ENCODE data around the gene HACD1.

HACD1 gene, protein sequence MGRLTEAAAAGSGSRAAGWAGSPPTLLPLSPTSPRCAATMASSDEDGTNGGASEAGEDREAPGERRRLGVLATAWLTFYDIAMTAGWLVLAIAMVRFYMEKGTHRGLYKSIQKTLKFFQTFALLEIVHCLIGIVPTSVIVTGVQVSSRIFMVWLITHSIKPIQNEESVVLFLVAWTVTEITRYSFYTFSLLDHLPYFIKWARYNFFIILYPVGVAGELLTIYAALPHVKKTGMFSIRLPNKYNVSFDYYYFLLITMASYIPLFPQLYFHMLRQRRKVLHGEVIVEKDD

DNA sequence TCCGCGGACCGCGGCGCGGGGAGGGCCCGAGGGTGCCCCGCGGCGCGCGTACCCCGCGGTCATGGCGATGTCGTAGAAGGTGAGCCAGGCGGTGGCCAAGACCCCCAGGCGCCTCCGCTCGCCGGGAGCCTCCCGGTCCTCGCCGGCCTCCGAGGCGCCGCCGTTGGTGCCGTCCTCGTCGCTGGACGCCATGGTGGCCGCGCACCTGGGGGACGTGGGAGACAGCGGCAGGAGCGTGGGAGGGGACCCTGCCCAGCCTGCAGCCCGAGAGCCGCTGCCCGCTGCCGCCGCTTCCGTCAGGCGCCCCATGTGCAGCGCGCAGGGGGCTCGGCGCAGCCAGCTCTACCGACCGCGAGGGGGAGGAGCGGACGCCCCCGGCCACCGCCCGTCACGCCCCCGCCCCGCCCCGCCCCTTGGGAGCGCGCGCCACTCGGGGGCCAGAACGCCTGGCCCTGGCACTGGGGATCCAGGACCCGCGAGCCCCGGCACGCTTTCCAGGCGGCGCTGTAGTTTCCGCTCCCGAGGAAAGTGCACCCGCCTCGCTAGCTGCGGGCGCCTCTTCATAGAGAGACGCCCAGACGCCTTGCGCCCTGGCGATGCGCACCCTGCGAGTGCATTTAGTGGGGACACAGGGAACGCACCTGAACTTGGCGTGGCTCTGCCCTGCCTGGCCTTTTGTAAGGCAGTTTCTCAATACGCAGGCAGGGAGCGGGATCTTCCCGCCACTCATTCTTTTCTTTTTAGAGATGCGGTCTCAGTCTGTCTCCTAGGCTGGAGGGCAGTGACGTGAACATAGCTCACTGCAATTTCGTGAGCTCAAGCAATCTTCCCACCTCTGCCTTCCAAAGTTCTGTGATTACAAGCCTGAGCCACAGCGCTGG, at the start of gene HACD1:
HACD1 (minus strand) TSS at position 344 of the 881 bp plus-strand sequence; CDS start at position 309, 35 bp downstream.
- DNase-seq = peak; percentile 29 to 87 (median 75)
- intact Hi-C loops (cut with DNase I) = no loop called here

DNA sequence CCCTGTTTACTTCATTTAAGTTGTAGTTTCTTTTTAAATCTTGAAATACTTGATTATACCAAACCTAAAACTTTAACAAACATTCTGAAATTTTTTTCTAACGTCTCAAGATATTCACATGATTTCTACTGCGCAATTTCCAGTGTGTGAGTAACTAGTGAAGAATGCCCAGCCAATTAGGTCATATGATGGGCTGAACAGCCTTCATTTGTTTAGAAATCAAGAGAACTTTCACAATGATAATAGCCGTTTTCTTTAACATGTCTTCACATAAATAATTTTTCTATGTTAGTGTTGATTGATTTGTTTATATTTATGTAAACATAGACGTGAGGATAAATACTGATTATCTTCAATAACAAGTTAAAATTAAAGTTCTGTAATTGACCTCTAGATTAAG, 48.6 kb upstream of the HACD1 start:
- intact Hi-C loops (cut with DNase I) = no loop called here
- DNase-seq = peak in 9 of 42 donors; percentile 5 to 69 (median 27)

DNA sequence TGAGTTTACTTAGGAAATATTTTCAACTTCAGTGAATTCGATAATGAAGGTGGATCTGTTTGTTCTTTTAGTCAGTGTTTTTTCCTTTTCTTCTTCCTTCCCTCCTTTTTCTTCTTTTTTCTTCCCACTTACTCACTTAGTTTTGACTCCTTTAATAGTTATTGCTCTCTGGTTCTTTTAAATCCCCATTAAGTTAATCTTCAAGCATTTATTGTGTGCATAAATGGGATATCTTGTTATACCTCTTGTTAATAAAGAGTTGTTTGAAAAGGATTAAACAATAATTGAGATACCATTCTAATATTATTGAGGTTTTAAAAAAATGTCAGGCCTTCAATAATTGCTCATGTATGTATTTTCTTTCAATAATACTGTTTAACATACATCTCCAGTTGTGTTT, 46.3 kb upstream of the HACD1 start:
- intact Hi-C loops (cut with DNase I) = no loop called here
- DNase-seq = no peak

DNA sequence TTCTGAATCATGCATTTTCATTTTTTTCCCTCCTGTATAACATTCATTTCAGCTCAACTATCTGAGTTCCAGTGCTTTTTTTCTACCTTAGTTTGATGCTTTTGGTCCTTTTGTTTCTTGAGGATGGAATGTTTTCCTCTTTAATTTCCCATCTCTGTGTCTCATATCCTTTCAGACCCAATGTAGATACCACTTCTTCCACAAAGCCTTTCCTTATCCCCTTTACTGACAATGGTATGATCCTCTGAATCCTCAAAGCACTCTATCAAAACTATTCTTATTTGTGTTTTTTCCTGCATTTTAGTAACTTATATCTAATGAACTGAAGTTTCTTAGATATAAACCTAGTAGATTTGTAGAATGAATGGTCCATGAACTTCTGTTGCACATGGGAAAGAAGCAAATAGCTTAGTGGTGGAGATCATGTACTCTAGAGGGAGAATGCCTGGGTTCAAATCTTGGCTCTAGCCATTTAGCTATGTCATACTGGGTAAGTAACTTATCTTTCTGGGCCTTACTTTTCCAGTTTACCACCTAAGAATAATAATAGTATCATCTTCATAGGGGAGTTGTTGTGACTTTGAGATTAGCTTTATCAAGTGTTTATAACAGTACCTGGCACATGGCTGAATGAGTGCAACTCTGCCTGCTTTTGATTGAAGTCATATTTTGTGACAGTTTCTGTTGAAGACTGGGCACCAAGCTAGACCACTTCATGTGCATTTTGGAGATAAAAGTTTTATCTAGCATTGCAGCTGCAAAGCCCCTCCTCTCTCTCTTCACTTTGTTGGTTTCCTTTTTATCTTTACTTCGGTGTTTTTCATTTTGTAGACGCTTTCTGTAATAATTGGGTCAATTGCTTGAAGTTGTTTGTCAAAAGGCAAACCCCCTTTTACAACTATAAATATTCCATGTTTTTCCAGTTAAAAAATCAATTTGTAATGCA, 45.3 kb upstream of the HACD1 start:
- intact Hi-C loops (cut with DNase I) = no loop called here
- no peak for DNase-seq

DNA sequence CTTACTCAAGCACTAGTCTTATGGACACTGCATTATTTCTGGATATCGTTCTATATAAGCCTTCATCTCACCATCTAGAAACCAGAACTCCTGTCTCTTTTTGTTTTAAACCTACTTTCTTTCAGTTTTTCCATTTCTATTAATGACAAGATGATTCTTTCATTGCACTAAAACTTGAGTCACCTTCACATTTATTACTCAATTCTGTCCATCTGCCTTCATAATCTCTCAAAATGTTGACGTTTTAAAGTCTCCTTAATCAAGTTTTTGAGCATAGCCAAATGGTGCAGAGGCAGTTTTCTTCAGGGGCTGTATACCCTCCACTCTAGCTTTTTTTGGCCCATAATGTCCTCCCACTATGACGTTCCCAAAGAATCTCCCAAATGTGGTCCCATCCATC, 44.3 kb upstream of the HACD1 start:
- no peak for DNase-seq
- intact Hi-C loops (cut with DNase I) = no loop called here

DNA sequence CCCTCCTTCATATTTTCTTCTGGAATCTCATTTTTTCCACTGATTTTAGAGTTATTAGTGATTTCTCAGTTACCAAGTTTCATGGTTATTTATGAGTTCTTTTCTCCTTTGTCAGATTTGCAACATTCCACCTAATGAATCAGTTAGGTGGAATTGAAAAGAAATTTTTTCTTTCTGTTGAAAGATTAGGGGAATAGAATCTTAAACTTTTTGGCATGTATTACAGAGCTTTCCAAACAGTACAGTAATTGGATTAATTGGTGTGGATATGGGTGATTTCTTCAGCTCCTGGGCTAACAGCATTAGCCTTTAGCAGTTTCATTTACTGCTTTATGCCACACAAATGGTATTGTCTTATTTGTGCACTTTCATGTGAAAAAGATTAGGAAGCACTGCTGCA, 43.7 kb upstream of the HACD1 start:
- DNase-seq = no peak
- intact Hi-C loops (cut with DNase I) = no loop called here

DNA sequence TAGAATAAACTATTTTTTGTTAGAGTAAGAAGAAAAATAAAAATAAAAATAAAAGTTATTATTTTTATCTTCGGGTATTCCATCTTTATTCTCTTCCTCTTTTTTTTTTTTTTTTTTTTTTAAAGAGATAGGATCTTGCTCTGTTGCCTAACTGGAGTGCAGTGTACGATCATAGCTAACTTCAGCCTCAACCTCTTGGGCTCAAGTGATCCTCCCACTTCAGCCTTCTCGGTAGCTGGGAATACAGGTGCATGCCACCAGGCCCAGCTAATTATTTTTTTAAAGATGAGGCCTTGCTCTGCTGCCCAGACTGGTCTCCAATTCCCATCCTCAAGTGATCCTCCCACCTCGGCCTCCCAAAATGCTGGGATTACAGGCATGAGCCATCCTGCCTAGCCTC, 42.2 kb upstream of the HACD1 start:
- no peak for DNase-seq
- intact Hi-C loops (cut with DNase I) = no loop called here

DNA sequence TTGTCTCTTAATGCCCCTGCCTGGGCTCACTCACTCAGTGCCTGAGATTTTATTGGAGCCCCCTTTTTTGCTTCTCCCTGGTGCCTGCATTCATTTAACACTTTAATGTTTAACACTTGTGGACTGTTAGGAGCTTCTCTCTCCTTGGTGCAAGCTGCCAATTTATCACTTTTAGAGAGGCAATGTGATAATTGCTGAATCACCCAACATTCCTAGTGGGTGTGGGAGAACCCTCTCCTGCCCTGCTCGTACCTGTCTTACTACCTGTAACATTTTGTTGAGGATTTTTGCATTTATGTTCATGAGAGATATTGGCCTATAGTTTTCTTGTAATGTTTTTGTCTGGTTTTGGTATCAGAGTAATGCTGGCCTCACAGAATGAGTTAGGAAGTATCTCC, 39.9 kb upstream of the HACD1 start:
- no peak for DNase-seq
- intact Hi-C loops (cut with DNase I) = no loop called here

DNA sequence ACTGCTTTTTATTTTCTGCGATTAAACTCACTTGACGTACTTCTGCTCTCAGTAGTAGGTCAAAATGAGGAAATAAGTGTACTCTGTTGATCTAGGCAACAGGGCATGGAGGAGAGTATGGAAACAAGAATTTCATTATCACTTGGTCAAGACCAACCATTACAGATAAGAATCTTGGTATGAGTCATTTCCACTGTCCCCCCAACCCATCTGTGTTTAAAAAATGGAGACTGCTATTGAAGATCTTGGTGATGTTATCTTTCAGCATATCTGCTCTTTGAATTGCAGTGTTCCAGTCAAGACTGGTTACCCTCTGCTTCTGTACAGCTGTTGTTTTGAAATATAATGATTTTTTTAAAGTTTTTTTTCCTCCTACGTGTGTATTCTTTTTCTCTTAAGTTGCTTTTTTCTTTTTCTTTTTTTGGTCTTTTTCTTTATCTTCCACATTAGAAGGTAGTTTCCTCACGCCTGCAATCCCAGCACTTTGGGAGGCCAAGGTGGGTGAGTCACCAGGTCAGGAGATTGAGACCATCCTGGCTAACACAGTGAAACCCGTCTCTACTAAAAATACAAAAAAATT, 38.5 kb upstream of the HACD1 start:
- intact Hi-C loops (cut with DNase I) = no loop called here
- no peak for DNase-seq

DNA sequence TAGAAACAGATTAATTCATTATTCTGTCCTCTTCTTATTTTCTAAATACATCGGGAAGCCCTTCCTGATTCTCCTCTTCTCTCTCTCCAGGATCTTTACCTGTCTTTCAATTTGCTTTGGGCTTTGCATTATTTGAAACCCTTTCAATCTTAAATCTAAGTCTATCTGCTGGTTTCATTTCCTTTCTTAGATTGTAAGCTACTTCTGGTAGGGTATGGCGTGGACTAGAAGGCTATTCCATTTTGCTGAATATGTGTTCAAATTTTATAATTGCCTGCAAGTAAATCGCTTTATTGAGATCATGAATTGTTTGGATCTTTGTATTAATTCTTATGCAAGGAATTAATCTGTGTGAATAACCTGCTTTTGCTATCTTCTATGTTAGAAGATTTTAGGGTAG, 37.8 kb upstream of the HACD1 start:
- DNase-seq = no peak
- intact Hi-C loops (cut with DNase I) = no loop called here

DNA sequence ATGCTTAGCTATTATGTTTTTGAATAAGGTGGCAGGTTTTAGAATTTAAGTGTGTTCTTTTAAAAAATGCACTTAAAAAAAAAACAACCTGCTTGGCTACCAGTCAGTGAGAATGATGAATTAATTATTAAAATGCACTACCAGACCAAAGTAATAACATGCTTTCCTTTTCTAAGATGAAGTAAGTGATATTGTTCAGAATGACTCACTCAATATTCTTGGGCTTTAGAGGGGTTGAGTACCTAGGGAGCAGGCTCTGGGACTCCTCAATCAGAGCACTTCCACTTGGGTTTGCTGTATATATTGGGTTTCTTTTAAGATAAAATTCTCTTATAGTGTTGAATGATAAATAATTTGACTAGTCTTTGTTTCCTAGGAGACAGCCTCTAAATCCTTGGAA, 35.4 kb upstream of the HACD1 start:
- no peak for DNase-seq

DNA sequence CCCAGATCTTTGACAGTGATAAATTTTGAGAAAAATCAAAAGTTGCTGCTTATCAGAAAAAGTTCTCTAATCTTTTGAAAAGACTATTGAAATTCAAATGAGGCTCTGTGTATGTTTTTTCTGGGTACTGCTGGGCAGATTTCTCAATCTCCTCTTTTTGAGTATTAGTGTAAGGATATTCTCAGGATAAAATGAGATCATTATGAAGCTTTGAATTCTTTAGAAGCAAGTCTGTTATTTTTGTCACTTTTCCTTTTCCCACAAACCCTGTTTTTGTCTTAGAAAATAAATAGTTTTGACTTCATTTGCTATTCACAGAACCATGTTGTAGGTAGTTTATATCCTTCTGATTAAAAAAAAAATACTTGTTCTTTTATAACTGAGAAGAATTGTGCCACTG, 34.7 kb upstream of the HACD1 start:
- DNase-seq = no peak
- intact Hi-C loops (cut with DNase I) = no loop called here

More for the DNA sequence above, 35.4 kb upstream of the HACD1 start:
- intact Hi-C loops (cut with DNase I) = no loop called here

DNA sequence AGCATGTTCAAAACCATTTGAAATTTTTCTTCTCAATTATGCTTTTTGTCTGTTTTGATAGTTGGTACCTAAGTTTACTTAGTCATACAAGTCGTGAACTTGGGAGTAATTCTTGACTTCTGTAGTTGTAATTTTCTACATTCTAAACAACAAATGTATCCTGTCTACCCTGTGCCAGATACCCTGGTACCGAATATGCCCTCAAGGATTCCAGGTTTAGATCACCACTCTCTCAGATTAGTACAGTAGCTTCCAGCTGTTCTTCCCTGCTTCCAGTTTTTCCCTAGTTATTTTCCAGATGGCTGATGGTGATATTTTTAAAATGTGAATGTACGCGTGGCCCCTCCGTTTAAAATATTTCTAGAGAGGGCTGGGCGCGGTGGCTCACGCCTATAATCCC, 33.2 kb upstream of the HACD1 start:
- intact Hi-C loops (cut with DNase I) = no loop called here
- DNase-seq = no peak

DNA sequence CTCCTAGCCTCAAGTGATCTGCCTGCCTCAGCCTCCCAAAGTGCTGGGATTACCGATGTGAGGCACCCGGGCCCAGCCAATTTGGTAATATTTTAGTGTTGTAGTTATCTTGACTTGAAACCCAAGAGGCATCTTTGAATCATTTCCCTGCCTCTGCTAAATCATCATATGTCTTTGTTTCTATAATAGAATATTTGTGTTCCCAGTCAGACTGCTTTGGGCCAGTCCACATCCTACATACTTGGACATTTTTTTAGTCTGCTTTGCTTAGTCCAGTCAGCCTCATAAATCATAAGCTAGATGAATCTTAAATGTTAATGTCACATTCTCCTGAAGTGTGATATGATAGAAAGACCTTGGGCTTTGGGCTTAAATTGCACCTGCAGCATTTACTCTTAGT, 32.7 kb upstream of the HACD1 start:
- no peak for DNase-seq
- intact Hi-C loops (cut with DNase I) = no loop called here

DNA sequence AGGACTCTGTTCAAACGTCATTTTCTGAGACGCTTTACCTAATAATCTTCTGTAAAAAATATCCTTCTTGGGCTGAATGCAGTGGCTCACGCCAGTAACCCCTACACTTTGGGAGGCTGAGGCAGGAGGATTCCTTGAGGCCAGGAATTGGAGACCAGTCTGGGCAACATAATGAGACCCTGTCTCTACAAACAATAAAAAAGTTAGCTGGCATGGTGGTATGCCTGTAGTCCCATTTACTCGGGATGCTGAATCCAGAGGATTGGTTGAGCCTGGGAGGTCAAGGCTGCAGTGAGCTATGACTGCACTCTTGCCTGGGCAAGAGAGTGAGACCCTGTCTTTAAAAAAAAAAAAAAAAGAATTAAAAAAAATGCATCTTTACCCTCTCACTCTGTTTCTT, 31.9 kb upstream of the HACD1 start:
- DNase-seq = no peak
- intact Hi-C loops (cut with DNase I) = no loop called here

DNA sequence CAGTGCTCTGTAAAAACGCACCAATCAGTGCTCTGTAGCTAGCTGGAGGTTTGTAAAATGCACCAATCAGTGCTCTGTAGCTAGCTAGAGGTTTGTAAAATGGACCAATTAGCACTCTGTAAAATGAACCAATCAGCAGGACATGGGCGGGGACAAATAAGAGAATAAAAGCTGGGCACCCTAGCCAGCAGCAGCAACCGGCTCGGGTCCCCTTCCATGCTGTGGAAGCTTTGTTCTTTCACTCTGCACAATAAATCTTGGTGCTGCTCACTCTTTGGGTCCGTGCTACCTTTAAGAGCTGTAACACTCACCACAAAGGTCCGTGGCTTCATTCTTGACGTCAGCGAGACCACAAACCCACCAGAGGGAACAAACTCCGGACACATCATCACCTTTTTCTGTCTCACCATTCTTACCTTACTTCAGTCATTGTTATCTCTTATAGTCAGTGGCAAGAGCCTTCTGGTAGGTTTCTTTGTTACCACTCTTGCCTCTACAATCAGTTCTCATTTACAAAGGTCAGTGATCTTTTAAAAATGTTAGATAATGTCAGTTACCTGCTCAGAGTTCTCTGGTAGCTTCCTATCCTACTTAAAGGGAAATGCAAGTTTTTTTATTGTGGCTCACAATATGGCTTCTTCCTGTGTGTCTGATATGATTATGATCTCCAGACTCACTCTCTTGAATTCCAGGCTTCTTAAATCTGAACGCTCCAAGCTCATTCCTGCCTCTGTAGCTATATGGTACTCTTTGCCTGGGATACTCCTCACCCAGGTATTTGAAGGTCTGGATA, 31.3 kb upstream of the HACD1 start:
- intact Hi-C loops (cut with DNase I) = no loop called here
- DNase-seq = no peak

DNA sequence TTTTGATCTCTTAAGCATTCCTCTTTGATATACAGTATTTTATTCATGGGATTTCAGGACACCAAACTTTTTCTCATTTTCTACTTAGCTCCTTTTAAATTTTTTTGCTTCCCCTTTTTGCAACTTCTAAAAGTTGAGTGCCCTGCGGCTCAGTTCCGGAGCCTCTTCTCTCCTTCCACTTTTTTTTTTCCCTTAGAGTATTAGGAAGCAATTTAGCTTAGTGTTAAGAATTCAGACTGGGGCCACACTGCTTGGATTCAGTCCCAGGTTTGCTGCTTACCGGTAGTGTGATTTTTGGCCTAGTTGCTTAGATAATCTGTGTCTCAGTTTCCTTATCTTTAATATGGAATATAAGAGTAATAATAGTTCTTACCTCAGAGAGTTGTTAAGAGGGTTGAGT, 30.2 kb upstream of the HACD1 start:
- peak in 2 of 42 donors; percentile 11 to 20 for DNase-seq
- intact Hi-C loops (cut with DNase I) = no loop called here

DNA sequence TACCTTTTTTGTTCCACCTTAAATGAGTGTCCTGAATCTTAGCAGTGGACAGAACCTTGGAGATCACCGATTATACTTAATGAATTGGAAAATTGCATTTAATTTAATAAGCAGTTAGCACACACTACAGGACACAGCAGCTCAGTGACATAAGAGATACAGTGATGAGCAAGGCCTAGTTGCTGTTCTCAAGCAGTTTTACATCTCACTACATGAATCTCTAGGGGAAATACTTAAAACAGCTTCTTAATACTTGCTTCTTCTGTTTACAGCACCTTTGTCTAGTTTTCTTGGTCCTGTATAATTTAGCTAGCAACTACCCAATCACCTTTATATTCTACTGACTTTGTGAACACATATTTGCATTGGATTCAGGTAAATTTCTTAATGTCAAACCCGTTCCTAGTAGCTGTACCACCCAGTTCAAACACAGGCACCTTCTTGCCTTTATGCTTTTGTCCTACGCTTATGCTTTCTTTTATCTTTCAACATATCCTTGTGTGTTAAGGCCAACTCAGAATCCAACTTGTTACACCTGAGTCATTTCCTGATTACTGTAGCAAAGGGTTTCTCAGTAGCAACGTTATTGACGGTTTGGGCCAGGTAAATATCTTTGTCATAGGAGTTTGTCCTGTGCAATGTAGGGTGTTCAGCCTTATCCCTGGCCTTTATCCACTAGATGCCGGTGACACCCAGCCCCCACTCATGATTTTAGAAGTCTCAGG, 28.6 kb upstream of the HACD1 start:
- intact Hi-C loops (cut with DNase I) = no loop called here
- DNase-seq = no peak

Measured in head of caudate nucleus (tissue), 42 donors.